ENCODE data around the gene SNX22. TPM values are rescaled to one million over a fixed set of nuclear protein-coding genes. Genes with fewer than 3 reads are reported as not detected.

Gene SNX22
- total and polyA plus RNA-seq, 2 of the 8 experiments (the other 6 are each of a cell fraction or from before 2014, with no cell fraction given): 4.9 TPM

DNA sequence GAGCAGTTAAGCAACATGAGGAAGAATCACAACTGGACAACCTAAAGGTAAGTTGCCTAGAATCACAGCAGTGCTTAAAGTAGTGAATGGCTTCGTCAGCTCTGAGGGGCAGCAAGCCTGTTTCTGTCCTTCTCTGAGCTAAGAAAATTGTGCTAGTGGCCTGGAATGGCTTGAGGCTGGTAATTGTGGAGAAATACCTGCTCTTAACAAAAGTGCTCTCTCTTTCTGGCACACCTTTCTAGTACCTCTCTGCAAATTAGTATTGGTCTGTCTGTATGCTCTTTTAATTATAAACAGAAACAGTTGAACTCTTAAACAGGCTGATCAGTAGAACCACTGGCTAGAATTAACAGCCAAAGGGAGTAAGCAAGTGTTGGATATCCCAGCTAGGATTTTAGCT, 44.2 kb upstream of the SNX22 start:
- Histone ChIP-seq H3K56ac (replicated peaks; ENCODE audit: insufficient read length, low read depth, low read length) (no peak overlapping the region), H3K79me2 (ENCODE audit: control insufficient read depth in 1 of 2, insufficient read depth in 2 of 2, low read length in 2 of 2) (peaks cover 0 to 38% of the 10 kb centered on the region in 2 experiments; a peak in 2 of 4 replicates), H3K36me3 (ENCODE audit: control insufficient read depth in 2 of 4, insufficient read depth in 4 of 4, low read length in 3 of 4) (no peaks in the 10 kb centered on the region), H2AK5ac (ENCODE audit: low read depth, low read length) (no peak overlapping the region), H4K20me1 (replicated peaks in 1 of 2; ENCODE audit: control insufficient read depth in 1 of 2, insufficient read depth in 2 of 2, low read length in 2 of 2) (peaks cover 0 to 1% of the 10 kb centered on the region in 2 experiments), H3K9ac (replicated peaks in 1 of 4; ENCODE audit: extremely low read depth in 1 of 4, low read depth in 3 of 4, low read length in 3 of 4) (no peak overlapping the region), H2BK15ac (ENCODE audit: low read length) (no peak overlapping the region), H4K5ac (ENCODE audit: insufficient read length, low read depth, low read length) (no peak overlapping the region), H3K4ac (replicated peaks; ENCODE audit: insufficient read length, low read depth, low read length) (no peak overlapping the region), H2AFZ (ENCODE audit: low read length) (no peak overlapping the region), H3K23ac (ENCODE audit: insufficient read length) (no peak overlapping the region), H3K27ac (ENCODE audit: low read depth, low read length) (no peak overlapping the region), H3K27me3 (replicated peaks in 1 of 4; ENCODE audit: control insufficient read depth in 3 of 4, extremely low read depth in 1 of 4, insufficient read depth in 3 of 4, low read length in 3 of 4) (peaks cover 0 to 1% (median 0%) of the 10 kb centered on the region in 4 experiments; a peak in 1 of 7 replicates), H2BK20ac (ENCODE audit: low read length) (no peak overlapping the region), H3K4me3 (ENCODE audit: extremely low read depth in 1 of 4, insufficient read depth in 2 of 4, low read depth in 3 of 4, low read length in 4 of 4) (no peak overlapping the region), H4K8ac (ENCODE audit: extremely low read depth, insufficient read depth, low read length) (no peak overlapping the region), H3K4me1 (replicated peaks in 1 of 4; ENCODE audit: control insufficient read depth in 3 of 4, insufficient read depth in 4 of 4, low read length in 3 of 4) (peaks cover 0 to 4% (median 0%) of the 10 kb centered on the region in 4 experiments; a peak in 1 of 7 replicates), H2BK120ac (replicated peaks; ENCODE audit: low read depth, low read length) (no peak overlapping the region), H2BK5ac (ENCODE audit: low read depth, low read length) (no peak overlapping the region), H3K4me2 (ENCODE audit: insufficient read depth in 1 of 2, low read depth in 2 of 2, low read length in 2 of 2) (no peak overlapping the region), H3K18ac (ENCODE audit: extremely low read depth, low read length) (no peak overlapping the region), H3K9me3 (ENCODE audit: insufficient read depth in 2 of 2, low read depth in 1 of 2, low read length in 1 of 2) (no peaks in the 10 kb centered on the region), H3K23me2 (ENCODE audit: low read depth, low read length) (no peaks in the 10 kb centered on the region), H4K91ac (replicated peaks; ENCODE audit: insufficient read length, low read length) (no peak overlapping the region), H2BK12ac (ENCODE audit: low read depth, low read length) (no peak overlapping the region), H3K79me1 (ENCODE audit: low read depth, low read length) (no peaks in the 10 kb centered on the region), H3K14ac (ENCODE audit: insufficient read length) (no peak overlapping the region)
- ChIA-PET CTCF (ENCODE audit: partially characterized antibody) (interaction anchor here (0.6 to 0.9 kb wide), 2 partner anchors 162 to 269 kb away, joined by 3 to 4 read pairs; no protein-coding TSS in a partner anchor), POLR2A (ENCODE audit: partially characterized antibody) (interaction anchor here (0.6 to 1.0 kb wide), 2 partner anchors 23 to 50 kb away, joined by 3 read pairs; no protein-coding TSS in a partner anchor)
- no peak for FAIRE-seq
- no peak for DNase-seq (ENCODE audit: low read depth in 1 of 2, low spot score in 2 of 2)
- 69% methylated on average over 1 of the region's 1 CpG; no CpG with 5 or more reads in 1 of the 2 experiments for WGBS, 2 experiments (ENCODE audit: extremely low coverage in 1 of 2, insufficient coverage in 1 of 2, insufficient read length in 1 of 2, insufficient replicate concordance in 2 of 2, low coverage in 1 of 2, low lambda C conversion rate in 2 of 2, missing lambda C conversion rate in 1 of 2)
- TF ChIP-seq SP1 (IDR thresholded peaks at IDR 0.05; ENCODE audit: low read depth, low read length) (no peak), CEBPB (IDR thresholded peaks at IDR 0.05; ENCODE audit: low read depth, low read length) (no peak)
